HG03196 (cell line): Measurements from ENCODE around the gene FGF4.

Experiments used
- ATAC-seq: cut with Tn5 transposase; IDR thresholded peaks from one replicate; pipeline ENCODE4 v1.9.1; 2021; ENCODE audit not compliant: unreplicated experiment

FGF4 gene

GRCh38 chr11:69807106-69807815, 32.1 kb upstream of the FGF4 start:
- no peak for ATAC-seq

- no peak for ATAC-seq
Measured at GRCh38 chr11:69804769-69805508, 29.8 kb upstream of the FGF4 start.

GRCh38 chr11:69803604-69804218, 28.6 kb upstream of the FGF4 start:
- ATAC-seq = no peak

- ATAC-seq = no peak
Measured at GRCh38 chr11:69803022-69803421, 27.9 kb upstream of the FGF4 start.

DNA sequence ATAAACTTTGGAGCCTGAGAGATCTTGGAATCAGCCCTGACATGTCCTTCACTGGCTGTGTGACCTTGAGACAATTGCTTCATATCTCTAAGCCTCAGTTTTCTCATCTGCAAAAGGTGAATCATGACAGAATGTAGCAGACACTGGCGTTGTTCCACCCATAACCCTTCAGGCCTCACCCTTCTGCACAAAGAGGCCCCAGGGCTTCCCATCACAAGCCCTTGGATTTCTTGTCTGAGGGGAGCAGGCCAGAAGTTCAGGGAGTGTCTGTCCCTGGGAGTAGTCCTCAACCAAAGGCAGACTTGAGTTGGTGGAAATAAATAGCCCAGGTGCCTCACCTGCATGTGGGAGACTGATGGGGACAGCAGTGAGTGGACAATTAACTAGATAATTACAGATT, 27.4 kb upstream of the FGF4 start:
- no peak for ATAC-seq

- ATAC-seq = no peak
Measured at GRCh38 chr11:69801513-69802335, 26.6 kb upstream of the FGF4 start.

- ATAC-seq = no peak
Measured at GRCh38 chr11:69800278-69800677, 25.1 kb upstream of the FGF4 start.

DNA sequence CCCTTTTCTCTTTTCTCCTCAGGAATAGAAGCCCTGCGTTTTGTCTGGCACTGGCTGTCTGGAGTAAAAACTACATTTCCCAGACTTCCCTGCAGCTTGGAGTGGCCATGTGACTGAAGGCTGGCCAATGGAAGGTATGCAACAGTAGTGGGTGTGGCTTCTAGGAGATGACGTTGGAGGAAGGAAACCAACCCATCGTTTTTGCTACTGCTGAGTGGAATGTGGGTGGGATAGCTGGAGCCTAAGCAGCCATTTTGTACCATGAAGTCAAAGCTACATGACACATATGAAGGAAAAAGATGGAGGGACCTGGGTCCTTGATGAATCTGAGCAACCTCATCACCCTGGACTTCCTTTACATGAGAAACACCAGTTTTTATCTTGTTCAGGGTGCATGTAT, 24.4 kb upstream of the FGF4 start:
- no peak for ATAC-seq

- no peak for ATAC-seq
Measured at GRCh38 chr11:69799097-69799496, 24.0 kb upstream of the FGF4 start.

GRCh38 chr11:69797737-69798528, 22.8 kb upstream of the FGF4 start:
- no peak for ATAC-seq

DNA sequence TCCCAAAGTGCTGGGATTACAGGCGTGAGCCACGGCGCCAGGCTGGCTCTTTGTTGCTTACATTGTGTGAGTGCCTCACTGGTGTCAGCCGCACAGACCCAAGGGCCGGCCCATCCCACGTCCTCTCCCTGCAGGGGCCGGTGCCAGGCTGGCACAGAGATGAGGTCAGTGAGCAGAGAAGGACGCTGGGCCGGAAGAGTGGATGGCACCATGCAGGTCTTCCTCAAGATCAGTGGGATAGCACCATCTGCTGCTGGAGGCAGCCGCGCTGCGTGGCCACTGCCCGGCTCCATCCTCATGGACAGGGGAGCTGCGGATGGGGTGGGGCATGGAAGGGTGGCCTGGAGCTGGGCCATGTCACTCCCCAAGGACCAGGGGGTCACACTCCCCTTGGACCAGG, 22.0 kb upstream of the FGF4 start:
- ATAC-seq = no peak

- ATAC-seq = no peak
Measured at GRCh38 chr11:69796063-69796462, 20.9 kb upstream of the FGF4 start.

DNA sequence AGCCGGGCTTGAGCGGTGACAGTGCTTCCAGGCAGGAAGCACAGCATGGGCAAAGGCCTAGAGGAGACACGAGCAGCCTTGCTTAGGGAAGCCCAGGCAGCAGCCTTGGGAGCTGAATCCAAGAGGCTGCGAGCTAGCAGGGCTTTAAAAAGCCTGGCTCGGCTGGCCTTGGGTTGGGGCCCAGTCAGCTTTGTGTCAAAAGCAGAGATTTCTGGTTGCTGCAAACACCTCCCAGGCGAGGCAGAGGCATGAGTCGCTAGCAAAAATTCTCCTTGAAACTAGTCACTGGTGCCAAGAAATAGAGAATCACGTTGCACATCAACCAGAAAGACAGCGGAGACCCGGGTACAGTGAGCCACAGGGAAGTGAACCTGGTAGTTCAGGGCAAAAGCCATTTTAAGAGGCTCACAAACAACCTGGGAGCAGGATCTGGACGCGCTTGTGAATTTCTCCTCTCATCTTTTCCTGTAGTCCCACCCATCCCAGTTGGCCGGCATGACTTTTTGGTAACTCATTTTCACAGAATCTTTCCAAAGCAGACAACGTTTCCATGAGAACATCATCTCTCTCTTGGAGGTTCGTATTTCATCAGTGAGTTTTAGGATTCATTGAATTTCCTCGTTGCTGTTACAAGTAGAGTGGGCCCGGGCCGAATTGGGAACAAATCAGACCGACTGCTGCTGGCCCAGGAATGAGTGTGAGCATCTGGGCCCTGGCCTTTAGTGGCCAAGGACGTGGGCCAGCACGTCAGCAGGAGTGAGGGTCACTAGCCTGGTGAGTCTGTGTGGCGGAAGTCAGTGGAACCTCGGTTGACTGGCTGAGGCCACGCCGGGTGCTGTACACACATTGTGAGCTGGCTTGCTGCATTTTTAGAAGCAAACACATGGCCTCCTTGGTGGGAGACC, 16.4 kb upstream of the FGF4 start:
- ATAC-seq = no peak

- ATAC-seq = no peak
Measured at GRCh38 chr11:69788956-69789355, 13.8 kb upstream of the FGF4 start.

GRCh38 chr11:69787906-69788305, 12.8 kb upstream of the FGF4 start:
- ATAC-seq = no peak

DNA sequence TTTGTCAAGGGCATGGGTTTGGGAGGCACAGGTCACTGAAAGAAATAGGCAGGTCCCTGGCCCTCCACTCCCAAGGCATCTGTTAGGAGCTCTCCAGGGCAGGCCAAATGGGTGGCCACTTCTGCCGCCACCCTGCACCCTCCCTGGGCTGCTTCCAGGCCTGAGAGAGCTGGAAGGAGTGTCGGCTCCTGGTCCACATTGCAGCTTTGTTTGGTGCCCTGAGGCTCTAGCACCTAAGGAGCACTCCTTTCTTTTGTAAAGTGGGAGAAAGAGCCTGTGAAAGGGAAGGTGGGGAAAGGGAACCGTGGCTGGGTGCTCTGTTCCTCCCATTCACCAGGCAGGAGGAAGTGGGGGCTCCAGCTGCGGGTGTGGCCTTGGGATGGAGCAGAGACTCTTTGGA, 12.3 kb upstream of the FGF4 start:
- ATAC-seq = no peak

DNA sequence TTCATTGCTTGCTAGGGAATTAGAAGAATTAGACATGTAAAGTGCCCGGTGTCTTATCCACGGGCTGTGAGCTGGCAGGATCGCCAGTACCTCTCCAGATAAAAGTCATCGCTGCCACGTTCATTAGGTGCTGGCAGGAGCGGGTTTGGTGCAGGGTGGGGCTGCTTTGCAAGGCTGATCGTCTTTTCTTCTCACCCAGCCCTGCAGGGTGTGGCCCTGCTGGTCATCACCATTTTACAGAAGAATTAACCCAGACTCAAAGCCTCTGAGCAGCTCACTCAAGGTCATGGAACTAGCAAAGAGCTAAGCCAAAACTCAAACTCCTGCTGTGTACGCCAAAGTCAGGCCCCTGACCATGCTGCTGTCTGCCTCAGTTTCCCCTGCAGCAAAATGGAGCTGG, 6.1 kb upstream of the FGF4 start:
- ATAC-seq = no peak

DNA sequence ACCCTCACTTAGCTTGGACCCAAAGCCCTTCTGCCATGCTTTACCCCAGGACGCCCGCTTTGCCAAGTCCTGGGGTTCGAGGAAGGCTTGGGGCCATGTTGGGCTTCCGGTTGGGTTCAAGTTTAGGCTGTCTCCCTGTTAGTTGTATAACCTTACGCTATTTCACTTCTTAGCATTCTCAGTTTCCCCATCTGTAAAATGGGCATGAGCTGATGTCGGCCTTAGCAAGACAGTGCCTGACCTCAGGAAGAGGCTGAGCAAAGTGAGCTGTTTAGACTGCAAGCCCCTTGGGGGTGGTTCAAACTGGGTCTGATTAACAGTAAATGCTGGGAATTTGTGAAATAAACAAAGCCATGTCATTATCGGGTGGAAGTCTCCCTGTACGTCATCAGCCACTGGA, 3.2 kb upstream of the FGF4 start:
- ATAC-seq = no peak

DNA sequence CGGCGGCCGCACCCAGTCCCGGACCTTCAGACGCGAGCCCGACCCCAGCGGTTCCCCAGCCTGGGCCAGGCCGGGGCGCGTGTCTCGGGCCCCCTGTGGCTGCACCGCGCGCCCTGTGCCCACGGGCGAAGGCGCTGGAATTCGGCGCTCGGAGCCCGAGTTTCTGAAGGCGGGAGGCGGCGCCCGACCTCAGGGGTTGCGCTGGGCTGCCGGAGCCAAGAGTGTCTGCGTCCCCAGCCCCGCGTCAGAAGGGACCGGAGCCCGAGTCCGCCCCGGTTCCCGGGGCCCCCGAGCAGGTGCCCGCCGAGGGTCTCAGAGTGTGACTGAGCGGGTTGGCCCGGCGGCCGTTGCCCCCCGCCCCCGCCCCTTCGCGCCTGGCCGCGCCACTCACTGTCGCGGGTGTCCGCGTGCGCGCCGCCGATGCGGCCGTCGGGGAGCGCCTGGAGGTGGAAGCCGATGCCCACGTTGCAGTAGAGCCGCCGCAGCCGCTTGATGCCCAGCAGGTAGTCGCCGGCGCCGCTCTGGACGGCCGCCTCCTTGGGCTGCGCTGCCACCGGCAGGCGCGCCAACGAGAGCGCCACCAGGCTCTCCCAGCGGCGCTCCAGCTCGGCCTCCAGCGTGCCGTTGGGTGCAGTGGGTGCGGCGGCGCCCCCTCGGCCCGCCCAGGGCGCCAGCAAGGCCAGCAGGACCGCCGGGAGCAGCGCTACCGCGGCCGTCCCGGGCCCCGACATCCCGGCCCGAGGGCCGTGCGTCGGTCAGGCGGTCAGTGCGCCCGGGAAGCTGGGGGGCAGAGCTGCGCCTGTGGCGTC, 583 bp downstream of the FGF4 start:
- ATAC-seq = no peak
